K562 (cell line): Measurements from ENCODE around the gene CERS6.

ENCODE experiments used
- CREM ChIP-seq: IDR thresholded peaks from 2 replicates; pipeline ENCODE4 v1.6.1; 2014; ENCODE audit warnings: antibody characterized with exemption, low read depth
- EHMT2 ChIP-seq: fragments of 450-650 bp; IDR thresholded peaks from 2 replicates; pipeline ENCODE4 v1.6.1; 2018; ENCODE audit warnings: antibody characterized with exemption
- ELF1 ChIP-seq: fragments of 200-800 bp; sonication (Bioruptor generic); IDR thresholded peaks from 2 replicates; pipeline ENCODE4 v1.6.1; 2016; ENCODE audit warnings: missing genetic modification characterization, missing compliant biosample characterization
- EP300 ChIP-seq: IDR thresholded peaks from 2 replicates; pipeline ENCODE4 v1.6.1; 2012; ENCODE audit warnings: low read length, improper control_type of control experiment
- JUND ChIP-seq, 2 experiments: IDR thresholded peaks; 2 replicates in 1 of 2; 3 replicates in 1 of 2; pipeline ENCODE4 v1.6.1; 2011; ENCODE audit warnings: borderline replicate concordance in 2 of 2, low read depth in 2 of 2, low read length in 2 of 2, improper control_type of control experiment in 1 of 2, missing biosample characterization in 1 of 2, missing genetic modification characterization in 1 of 2, missing genetic modification reagents in 1 of 2
- MCM3 ChIP-seq: fragments of 450-650 bp; IDR thresholded peaks from 2 replicates; pipeline ENCODE4 v1.6.1; 2016
- NR2C2 ChIP-seq, 2 experiments: fragments of 200-800 bp in 1 of 2; sonication (Bioruptor generic) in 1 of 2; sonication (generic) in 1 of 2; formaldehyde crosslinking in 1 of 2; IDR thresholded peaks; 2 replicates each; pipeline versions ENCODE4 v1.6.1 to v1.8.0; 2016 to 2022; ENCODE audit warnings: mild to moderate bottlenecking in 1 of 2, missing compliant biosample characterization in 1 of 2, missing genetic modification characterization in 1 of 2, missing genetic modification reagents in 1 of 2
- TAF7 ChIP-seq: fragments of 450-650 bp; IDR thresholded peaks from 2 replicates; pipeline ENCODE4 v1.6.1; 2016; ENCODE audit warnings: missing genetic modification characterization, missing compliant biosample characterization
- ZNF436 ChIP-seq: fragments of 250-450, 450-650 bp; sonication (Bioruptor Pico); formaldehyde crosslinking; IDR thresholded peaks from 2 replicates; pipeline ENCODE4 v1.7.0; 2020; ENCODE audit warnings: mild to moderate bottlenecking
- ZNF780A ChIP-seq: fragments of 250-450 bp; sonication (Bioruptor Pico); IDR thresholded peaks from 2 replicates; pipeline ENCODE4 v1.5.0; 2021; ENCODE audit warnings: mild to moderate bottlenecking
- TF ChIP-seq, protein P1 (sequence below): sonication (generic); formaldehyde crosslinking; IDR thresholded peaks from 2 replicates; pipeline ENCODE4 v1.5.0; 2020; ENCODE audit warnings: missing genetic modification reagents
- TF ChIP-seq, protein P2 (sequence below), 3 experiments: IDR thresholded peaks in 2 of 3; conservative IDR thresholded peaks in 1 of 3; 2 replicates each; pipeline ENCODE4 v1.5.1; 2011 to 2012; ENCODE audit warnings: low read length in 3 of 3, mild to moderate bottlenecking in 3 of 3, control low read depth in 2 of 3, improper control_type of control experiment in 1 of 3, inconsistent platforms in 1 of 3, low read depth in 1 of 3, mixed read lengths in 1 of 3, moderate library complexity in 1 of 3; ENCODE audit not compliant: insufficient read depth in 2 of 3
- TF ChIP-seq, protein P3 (sequence below): fragments of 250-450 bp; sonication (Bioruptor Pico); IDR thresholded peaks from 2 replicates; pipeline ENCODE4 v1.8.0; 2022; ENCODE audit warnings: inconsistent platforms
- TF ChIP-seq, protein P4 (sequence below): fragments of 250-450 bp; sonication (Bioruptor Pico); IDR thresholded peaks from 2 replicates; pipeline ENCODE4 v1.4.0; 2020; ENCODE audit warnings: mild to moderate bottlenecking

DNA sequence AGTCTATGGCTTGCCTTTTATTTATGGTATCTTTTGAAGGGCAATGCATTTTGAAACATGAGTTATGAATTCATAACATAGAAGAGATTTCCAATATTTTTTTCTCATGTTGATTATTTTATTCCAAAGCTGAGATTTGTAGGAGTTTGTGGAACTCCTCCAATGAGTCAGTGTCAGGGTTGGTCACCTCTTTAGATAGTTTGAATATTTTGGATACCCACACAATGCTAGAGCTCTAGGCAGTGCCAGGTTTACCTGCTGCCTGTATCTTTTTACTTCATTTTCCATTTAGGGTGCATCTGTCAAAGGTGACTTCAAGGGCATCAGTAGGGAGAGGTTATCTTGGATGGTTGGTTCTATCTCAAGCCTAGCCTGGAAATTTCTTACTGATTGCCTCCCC, 152.7 kb downstream of the CERS6 start:
- TF ChIP-seq CREM (no peak), ZNF780A (CRISPR knock-in tag) (no peak), MCM3 (no peak), ELF1 (no peak), JUND (IDR thresholded peaks at IDR 0.05; ENCODE audit: borderline replicate concordance, low read depth, low read length) (no peak), JUND (tag; IDR thresholded peaks at IDR 0.05; ENCODE audit: borderline replicate concordance, low read depth, low read length) (no peak), ZNF436 (no peak), NR2C2 (CRISPR knock-in tag; IDR thresholded peaks at IDR 0.05) (no peak), NR2C2 (tag; IDR thresholded peaks at IDR 0.05) (no peak), EHMT2 (no peak), TAF7 (tag) (no peak), EP300 (no peak)
- TF ChIP-seq, protein P1, sequence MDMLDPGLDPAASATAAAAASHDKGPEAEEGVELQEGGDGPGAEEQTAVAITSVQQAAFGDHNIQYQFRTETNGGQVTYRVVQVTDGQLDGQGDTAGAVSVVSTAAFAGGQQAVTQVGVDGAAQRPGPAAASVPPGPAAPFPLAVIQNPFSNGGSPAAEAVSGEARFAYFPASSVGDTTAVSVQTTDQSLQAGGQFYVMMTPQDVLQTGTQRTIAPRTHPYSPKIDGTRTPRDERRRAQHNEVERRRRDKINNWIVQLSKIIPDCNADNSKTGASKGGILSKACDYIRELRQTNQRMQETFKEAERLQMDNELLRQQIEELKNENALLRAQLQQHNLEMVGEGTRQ (CRISPR knock-in tag) = no peak
- TF ChIP-seq, protein P2, sequence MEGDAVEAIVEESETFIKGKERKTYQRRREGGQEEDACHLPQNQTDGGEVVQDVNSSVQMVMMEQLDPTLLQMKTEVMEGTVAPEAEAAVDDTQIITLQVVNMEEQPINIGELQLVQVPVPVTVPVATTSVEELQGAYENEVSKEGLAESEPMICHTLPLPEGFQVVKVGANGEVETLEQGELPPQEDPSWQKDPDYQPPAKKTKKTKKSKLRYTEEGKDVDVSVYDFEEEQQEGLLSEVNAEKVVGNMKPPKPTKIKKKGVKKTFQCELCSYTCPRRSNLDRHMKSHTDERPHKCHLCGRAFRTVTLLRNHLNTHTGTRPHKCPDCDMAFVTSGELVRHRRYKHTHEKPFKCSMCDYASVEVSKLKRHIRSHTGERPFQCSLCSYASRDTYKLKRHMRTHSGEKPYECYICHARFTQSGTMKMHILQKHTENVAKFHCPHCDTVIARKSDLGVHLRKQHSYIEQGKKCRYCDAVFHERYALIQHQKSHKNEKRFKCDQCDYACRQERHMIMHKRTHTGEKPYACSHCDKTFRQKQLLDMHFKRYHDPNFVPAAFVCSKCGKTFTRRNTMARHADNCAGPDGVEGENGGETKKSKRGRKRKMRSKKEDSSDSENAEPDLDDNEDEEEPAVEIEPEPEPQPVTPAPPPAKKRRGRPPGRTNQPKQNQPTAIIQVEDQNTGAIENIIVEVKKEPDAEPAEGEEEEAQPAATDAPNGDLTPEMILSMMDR (IDR thresholded peaks at IDR 0.05 in 2 of 3, conservative IDR thresholded peaks at IDR 0.05 in 1 of 3; ENCODE audit: insufficient read depth in 2 of 3, low read depth in 1 of 3, low read length in 3 of 3) = no peak
- TF ChIP-seq, protein P3, sequence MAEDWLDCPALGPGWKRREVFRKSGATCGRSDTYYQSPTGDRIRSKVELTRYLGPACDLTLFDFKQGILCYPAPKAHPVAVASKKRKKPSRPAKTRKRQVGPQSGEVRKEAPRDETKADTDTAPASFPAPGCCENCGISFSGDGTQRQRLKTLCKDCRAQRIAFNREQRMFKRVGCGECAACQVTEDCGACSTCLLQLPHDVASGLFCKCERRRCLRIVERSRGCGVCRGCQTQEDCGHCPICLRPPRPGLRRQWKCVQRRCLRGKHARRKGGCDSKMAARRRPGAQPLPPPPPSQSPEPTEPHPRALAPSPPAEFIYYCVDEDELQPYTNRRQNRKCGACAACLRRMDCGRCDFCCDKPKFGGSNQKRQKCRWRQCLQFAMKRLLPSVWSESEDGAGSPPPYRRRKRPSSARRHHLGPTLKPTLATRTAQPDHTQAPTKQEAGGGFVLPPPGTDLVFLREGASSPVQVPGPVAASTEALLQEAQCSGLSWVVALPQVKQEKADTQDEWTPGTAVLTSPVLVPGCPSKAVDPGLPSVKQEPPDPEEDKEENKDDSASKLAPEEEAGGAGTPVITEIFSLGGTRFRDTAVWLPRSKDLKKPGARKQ (CRISPR knock-in tag) = no peak
- TF ChIP-seq, protein P4, sequence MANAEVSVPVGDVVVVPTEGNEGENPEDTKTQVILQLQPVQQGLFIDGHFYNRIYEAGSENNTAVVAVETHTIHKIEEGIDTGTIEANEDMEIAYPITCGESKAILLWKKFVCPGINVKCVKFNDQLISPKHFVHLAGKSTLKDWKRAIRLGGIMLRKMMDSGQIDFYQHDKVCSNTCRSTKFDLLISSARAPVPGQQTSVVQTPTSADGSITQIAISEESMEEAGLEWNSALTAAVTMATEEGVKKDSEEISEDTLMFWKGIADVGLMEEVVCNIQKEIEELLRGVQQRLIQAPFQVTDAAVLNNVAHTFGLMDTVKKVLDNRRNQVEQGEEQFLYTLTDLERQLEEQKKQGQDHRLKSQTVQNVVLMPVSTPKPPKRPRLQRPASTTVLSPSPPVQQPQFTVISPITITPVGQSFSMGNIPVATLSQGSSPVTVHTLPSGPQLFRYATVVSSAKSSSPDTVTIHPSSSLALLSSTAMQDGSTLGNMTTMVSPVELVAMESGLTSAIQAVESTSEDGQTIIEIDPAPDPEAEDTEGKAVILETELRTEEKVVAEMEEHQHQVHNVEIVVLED (CRISPR knock-in tag) = no peak
